Muscle of back (tissue), 11 donors: ENCODE results near the gene FZD4. TPM values are rescaled to one million over a fixed set of nuclear protein-coding genes. Genes with fewer than 3 reads are reported as not detected.
"Not testable (repeated sequence)": the region's sequence is repeated elsewhere in the genome, so short reads cannot be mapped to it uniquely, and the experiment has no call there.

Experiments used
- DNase-seq, 3 donors: peaks; one replicate each; pipeline versions ENCODE4 v3.0.0 to v3.0.0-alpha.2; 2013
- polyA plus RNA-seq, 10 donors: library from polyadenylated mRNA; unstranded; fragments of 120-200 nt; gene quantifications; one replicate each; pipeline ENCODE4 v1.2.1, GENCODE V29; 2013; ENCODE audit not compliant: insufficient read length in 10 of 10

FZD4 gene
- polyA plus RNA-seq, 10 donors: 31.5 to 45.4 (median 36.5) TPM

- DNase-seq: peak in 1 of 3 donors; percentile 65
Measured at GRCh38 chr11:86978756-86979608, 23.8 kb upstream of the FZD4 start.

DNA sequence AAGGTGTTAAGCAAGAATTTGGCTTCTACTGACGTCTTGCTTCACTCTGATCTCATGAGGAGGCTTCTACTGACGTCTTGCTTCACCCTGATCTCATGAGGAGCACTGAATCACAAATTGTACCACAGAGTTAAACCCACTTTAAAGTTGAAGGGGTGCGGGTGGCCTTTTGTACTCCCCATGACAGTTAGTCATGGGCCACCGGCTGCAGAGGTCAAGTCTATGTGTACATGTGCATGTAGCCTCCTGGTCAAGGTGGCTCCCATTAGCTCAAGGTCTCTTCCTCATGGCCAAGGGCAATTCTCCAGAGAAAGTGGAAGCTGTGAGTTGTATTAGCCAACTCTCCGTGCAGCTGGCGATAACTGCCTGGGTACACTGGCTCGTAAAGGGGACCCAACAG, 23.1 kb upstream of the FZD4 start:
- no peak for DNase-seq

- peak in 1 of 3 donors; percentile 29 for DNase-seq
Measured at GRCh38 chr11:86977441-86978050, 22.4 kb upstream of the FZD4 start.

GRCh38 chr11:86972734-86973133, 17.5 kb upstream of the FZD4 start:
- DNase-seq: no peak

GRCh38 chr11:86969258-86969657, 14.1 kb upstream of the FZD4 start:
- no peak for DNase-seq

DNA sequence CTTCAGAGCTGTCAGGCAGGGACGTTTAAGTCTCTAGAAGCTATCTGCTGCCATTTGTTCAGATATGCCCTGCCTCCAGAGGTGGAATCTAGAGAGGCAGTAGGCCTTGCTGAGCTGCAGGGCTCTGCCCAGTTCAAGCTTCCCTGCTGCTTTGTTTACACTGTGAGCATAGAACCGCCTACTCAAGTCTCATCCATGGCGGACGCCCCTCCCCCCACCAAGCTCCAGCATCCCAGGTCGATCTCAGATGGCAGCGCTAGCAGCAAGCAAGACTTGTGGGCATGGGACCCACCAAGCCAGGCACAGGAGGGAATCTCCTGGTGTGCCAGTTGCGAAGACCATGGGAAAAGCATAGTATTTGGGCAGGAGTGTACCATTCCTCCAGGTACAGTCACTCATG, 12.4 kb upstream of the FZD4 start:
- DNase-seq: not testable (repeated sequence)

GRCh38 chr11:86957976-86958646, 2.9 kb upstream of the FZD4 start:
- no peak for DNase-seq

DNA sequence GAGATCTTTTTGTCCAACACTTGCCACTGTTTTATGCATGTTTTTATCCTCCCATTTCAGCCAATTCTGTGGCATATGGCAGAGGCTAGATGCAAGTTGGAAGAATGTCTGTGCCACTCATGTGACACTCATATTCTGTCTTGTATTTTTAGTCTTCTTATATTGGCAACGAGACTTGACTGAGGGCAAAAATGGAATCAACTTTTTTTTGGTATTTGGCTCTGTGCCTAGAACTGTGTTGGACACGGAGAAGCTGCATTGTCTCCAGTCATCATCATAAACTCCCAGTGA, 1.7 kb upstream of the FZD4 start:
- no peak for DNase-seq

DNA sequence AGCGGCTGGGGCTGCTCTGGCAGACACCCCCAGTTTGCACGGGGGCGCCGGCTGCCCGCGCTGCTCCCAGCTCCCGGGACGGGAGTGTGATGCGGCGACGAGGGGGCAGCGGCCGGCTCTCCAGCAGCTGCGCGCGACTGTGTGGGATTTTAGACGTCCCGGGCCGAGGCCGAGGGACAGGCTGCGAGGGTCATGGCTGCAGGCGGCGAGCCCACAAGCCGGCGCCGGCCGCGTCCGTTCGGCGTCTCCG, 159 bp downstream of the FZD4 start:
- DNase-seq: no peak

GRCh38 chr11:86954269-86955110, 705 bp downstream of the FZD4 start:
- DNase-seq: peak in 1 of 3 donors; percentile 87

- DNase-seq: no peak
Measured at GRCh38 chr11:86952221-86952875, 2.8 kb downstream of the FZD4 start.

DNA sequence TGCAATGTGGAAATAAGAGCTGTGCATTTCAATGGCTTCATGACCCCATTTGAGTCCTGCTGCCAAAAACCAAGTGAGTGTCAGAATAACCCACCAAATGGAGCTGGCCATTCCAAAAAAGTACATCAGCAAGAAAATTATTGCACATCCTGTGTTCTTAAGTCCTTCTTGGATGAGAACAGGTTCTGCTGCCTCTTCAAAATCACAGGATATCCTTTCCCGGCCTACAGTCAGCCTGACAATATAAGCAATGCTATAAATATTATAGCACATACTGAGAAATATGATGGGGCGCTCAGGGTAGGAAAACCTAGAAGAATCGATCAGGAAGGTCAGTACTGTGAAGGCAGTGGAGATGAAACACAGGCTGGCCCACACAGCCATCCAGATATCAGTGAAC, 3.5 kb downstream of the FZD4 start:
- no peak for DNase-seq

GRCh38 chr11:86950661-86950995, 4.6 kb downstream of the FZD4 start:
- DNase-seq: no peak

- no peak for DNase-seq
Measured at GRCh38 chr11:86949995-86950660, 5.1 kb downstream of the FZD4 start.

DNA sequence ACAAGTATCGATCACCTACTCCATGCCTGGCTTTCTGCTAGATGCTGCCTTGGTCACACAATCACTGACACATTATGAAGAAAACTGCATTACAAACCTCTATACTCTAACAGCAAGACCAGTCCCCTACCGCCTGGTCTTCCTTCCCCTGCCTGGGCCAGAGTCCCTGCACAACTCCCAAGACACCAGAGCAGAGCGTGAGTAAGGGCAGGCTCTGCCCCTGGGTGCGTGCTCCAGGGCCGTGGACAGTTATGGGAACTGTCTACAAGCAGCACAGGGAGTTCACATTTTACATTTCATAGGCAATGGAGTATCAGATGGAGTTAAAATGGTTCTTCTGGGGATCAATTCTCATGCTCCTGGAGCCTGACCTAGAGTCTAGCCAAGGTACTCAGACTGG, 6.5 kb downstream of the FZD4 start:
- DNase-seq: no peak

- DNase-seq: no peak
Measured at GRCh38 chr11:86947541-86947940, 7.7 kb downstream of the FZD4 start.

- DNase-seq: not testable (repeated sequence)
Measured at GRCh38 chr11:86943505-86943904, 11.7 kb downstream of the FZD4 start.

DNA sequence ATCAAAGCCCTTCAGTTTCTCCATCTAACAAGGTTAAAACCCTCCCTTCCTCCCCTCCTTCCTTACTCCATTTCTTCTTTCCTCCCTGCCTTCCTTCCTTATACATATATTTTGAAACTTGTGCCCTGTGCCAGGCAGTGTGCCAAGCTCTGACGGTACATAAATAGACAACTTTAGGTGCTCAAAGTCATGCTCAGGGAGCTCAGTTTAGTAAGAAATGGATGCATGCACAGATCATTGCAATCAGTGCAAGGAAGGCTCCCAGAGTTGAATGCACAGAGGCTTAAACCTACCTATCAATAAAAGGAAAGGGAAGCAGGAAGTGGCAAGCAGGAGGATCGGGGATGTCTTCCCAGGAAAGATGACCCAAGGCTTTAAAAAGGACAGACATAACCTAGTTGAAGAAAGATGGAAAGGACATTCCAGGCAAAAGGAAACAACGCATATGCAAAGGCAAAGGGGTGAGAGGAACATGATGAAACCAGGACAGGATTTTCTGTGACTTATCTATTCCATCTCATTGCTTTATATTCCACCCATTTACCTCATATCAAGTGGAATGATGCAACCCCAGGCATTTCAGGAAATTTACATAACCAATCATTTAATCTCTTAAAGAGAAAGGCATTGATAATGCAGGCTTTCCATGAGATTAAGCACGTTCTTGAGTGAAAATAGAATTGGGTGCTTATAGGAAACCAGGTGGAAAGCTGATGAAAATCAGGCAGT, 13.2 kb downstream of the FZD4 start:
- DNase-seq: peak in 1 of 3 donors; percentile 26

DNA sequence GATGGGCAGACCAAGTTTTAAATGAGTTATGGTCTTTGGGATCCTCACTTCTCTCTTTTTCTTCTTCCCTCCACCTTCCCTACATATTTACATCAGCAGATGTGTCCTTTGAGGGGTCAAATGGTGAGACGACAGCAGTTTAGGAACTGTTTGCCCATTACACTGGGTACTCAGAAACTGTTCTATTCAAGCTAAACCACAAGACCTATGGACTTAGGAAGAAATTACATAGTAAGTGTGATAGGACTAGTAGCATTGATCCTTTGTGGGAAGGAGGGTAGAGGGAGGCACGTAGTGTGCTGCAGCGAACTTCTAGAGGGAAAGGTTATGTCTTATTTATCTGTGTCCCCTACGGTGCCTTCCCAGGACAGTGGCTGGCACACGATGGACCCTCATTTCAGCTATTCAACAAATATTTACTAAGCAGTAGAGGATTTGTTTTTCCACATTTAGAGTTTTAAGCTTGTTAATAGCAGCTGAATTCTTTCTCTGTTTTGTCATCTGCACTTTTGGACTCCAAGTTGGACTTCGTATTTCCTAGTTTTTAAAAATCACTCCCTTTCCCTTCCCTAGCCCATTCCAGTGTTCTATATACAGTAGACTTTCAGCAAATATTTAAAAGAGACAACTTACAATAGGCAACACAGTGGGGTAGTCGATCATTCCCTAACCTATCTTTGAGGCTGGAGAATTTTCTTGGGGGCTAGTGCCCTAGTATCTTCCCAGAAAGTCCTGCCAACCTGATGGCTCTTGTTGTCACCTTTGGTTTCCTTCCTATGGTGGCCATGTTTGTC, 13.9 kb downstream of the FZD4 start:
- DNase-seq: peak in 1 of 3 donors; percentile 75
